Keratinocyte (primary cell): ENCODE measurements around the gene RHNO1. TPM values are rescaled to one million over a fixed set of nuclear protein-coding genes. Genes with fewer than 3 reads are reported as not detected.

Source experiments
- DNase-seq: peaks from one replicate; pipeline ENCODE4 v3.0.0-alpha.2; 2011; ENCODE audit warnings: low read depth, missing footprints, low spot score
- FAIRE-seq: peaks from 2 replicates; lab custom pipeline; 2011; peaks lifted over from hg19 to GRCh38; lab: Jason Lieb, UNC
- H2AFZ ChIP-seq: 2 replicates; pipeline ENCODE4 v1.6.0; 2012; ENCODE audit warnings: low read length, control low read depth, inconsistent platforms; ENCODE audit not compliant: control insufficient read depth
- H3K27ac ChIP-seq: 2 replicates; pipeline ENCODE4 v1.5.1; 2011; ENCODE audit warnings: low read length; ENCODE audit not compliant: control insufficient read depth, insufficient read depth
- H3K27me3 ChIP-seq: 3 replicates; pipeline ENCODE4 v1.6.0; 2011; ENCODE audit warnings: low read length; ENCODE audit not compliant: control insufficient read depth, insufficient read depth; ENCODE audit errors: extremely low read depth
- H3K36me3 ChIP-seq, 2 experiments: 2 replicates in 1 of 2; 3 replicates in 1 of 2; pipeline ENCODE4 v1.5.1; 2011; ENCODE audit warnings: low read length in 2 of 2, mild to moderate bottlenecking in 1 of 2; ENCODE audit not compliant: control insufficient read depth in 2 of 2, insufficient read depth in 2 of 2; ENCODE audit errors: extremely low read depth in 1 of 2
- H3K4me1 ChIP-seq: 3 replicates; pipeline ENCODE4 v1.5.1; 2011; ENCODE audit warnings: low read length; ENCODE audit not compliant: control insufficient read depth, insufficient read depth; ENCODE audit errors: extremely low read depth
- H3K4me2 ChIP-seq: 3 replicates; pipeline ENCODE4 v1.6.0; 2011; ENCODE audit warnings: low read depth, low read length; ENCODE audit not compliant: control insufficient read depth, insufficient read depth; ENCODE audit errors: extremely low read depth
- H3K4me3 ChIP-seq, 3 experiments: fragments of 200-600 bp in 1 of 3; sonication (generic) in 1 of 3; 2 replicates in 2 of 3; 3 replicates in 1 of 3; pipeline ENCODE4 v1.5.1; 2011 to 2016; ENCODE audit warnings: low read length in 3 of 3, mild to moderate bottlenecking in 3 of 3, control low read depth in 2 of 3, inconsistent platforms in 1 of 3, low read depth in 1 of 3, mixed read lengths in 1 of 3, mixed run types in 1 of 3, moderate library complexity in 1 of 3; ENCODE audit not compliant: control insufficient read depth in 2 of 3, insufficient read depth in 2 of 3; ENCODE audit errors: extremely low read depth in 1 of 3
- H3K79me2 ChIP-seq: 2 replicates; pipeline ENCODE4 v1.6.0; 2012; ENCODE audit warnings: low read length; ENCODE audit not compliant: control insufficient read depth, insufficient read depth
- H3K9ac ChIP-seq: 3 replicates; pipeline ENCODE4 v1.6.0; 2011; ENCODE audit warnings: low read length; ENCODE audit not compliant: control insufficient read depth, insufficient read depth; ENCODE audit errors: extremely low read depth
- H3K9me1 ChIP-seq: 3 replicates; pipeline ENCODE4 v1.6.0; 2011; ENCODE audit warnings: low read length; ENCODE audit not compliant: control insufficient read depth, insufficient read depth; ENCODE audit errors: extremely low read depth
- H3K9me3 ChIP-seq: 2 replicates; pipeline ENCODE4 v1.5.1; 2012; ENCODE audit warnings: low read depth, low read length; ENCODE audit not compliant: control insufficient read depth
- H4K20me1 ChIP-seq: 3 replicates; pipeline ENCODE4 v1.6.0; 2011; ENCODE audit warnings: low read length; ENCODE audit not compliant: control insufficient read depth, insufficient read depth; ENCODE audit errors: extremely low read depth
- CTCF ChIP-seq, 3 experiments: IDR thresholded peaks in 1 of 3; conservative IDR thresholded peaks in 1 of 3; optimal IDR thresholded peaks in 1 of 3; 2 replicates in 2 of 3; 3 replicates in 1 of 3; pipeline versions ENCODE3 to v1.5.1; 2011; ENCODE audit warnings: low read length in 3 of 3, mild to moderate bottlenecking in 3 of 3, moderate library complexity in 2 of 3, control low read depth in 1 of 3, inconsistent platforms in 1 of 3; ENCODE audit not compliant: insufficient read depth in 2 of 3; ENCODE audit errors: extremely low read depth in 1 of 3
- EZH2 ChIP-seq: IDR thresholded peaks from one replicate; pipeline ENCODE4 v1.6.1; 2012; ENCODE audit warnings: inconsistent platforms, mild to moderate bottlenecking, low read length, moderate library complexity
- dilution Hi-C: fragments of 300-500 bp; cut with MboI; formaldehyde crosslinking; loops from one replicate; pipeline ENCODE4 v1.7.0; 2020; ENCODE audit warnings: low sequenced_read_pairs; ENCODE audit not compliant: extremely low pct_ligation_motif_present
- polyA plus RNA-seq, 5 experiments: library from polyadenylated mRNA; depleted of rRNA in 3 of 5; stranded (reverse) in 3 of 5; stranded (forward) in 1 of 5; unstranded in 1 of 5; fragments of >200 nt; gene quantifications; 1 replicate in 1 of 5; 2 replicates in 3 of 5; 3 replicates in 1 of 5; pipeline versions ENCODE4 v1.2.1 to v1.2.3, GENCODE V29; 2011 to 2012; ENCODE audit warnings: missing spikeins in 2 of 5, low read depth in 1 of 5, low replicate concordance in 1 of 5

The RHNO1 gene
- polyA plus RNA-seq, 1 donor (not counting 4 experiments of a cell fraction or from before 2014, with no cell fraction given), result 25.6 TPM

GRCh38 chr12:2890388-2891239, 13.6 kb downstream of the RHNO1 start, which contains the start of gene TULP3:
TULP3 (plus strand) TSS chr12:2890891; CDS start chr12:2890948, 57 bp downstream.
- TF ChIP-seq CTCF (optimal IDR thresholded peaks at IDR 0.05 in 1 of 3, IDR thresholded peaks at IDR 0.05 in 1 of 3, conservative IDR thresholded peaks at IDR 0.05 in 1 of 3; ENCODE audit: extremely low read depth in 1 of 3, insufficient read depth in 2 of 3, low read length in 3 of 3), result peak in 1 of 3 experiments; percentile 10
- no peak for TF ChIP-seq EZH2
- Histone ChIP-seq H3K4me2 (peak within 1 kb of the TSS; percentile 78), H3K36me3 (peaks cover 2 to 4% of the 10 kb centered on the region in 2 experiments), H4K20me1 (no peaks in the 10 kb centered on the region), H2AFZ (peak within 1 kb of the TSS; percentile 97), H3K9ac (peak within 1 kb of the TSS; percentile 90), H3K9me3 (no peaks in the 10 kb centered on the region), H3K27ac (peak within 1 kb of the TSS; percentile 74), H3K9me1 (no peaks in the 10 kb centered on the region), H3K27me3 (no peaks in the 10 kb centered on the region), H3K79me2 (peaks cover 16% of the 10 kb centered on the region), H3K4me3 (peak within 1 kb of the TSS; percentile 72 to 92 (median 78)), H3K4me1 (peaks cover 17% of the 10 kb centered on the region)
- FAIRE-seq (peak; percentile 44), DNase-seq (peak; percentile 77)
- dilution Hi-C loops, result no loop called here

- peak overlapping the region; percentile 97 for H2AFZ ChIP-seq
- no peak for TF ChIP-seq CTCF (optimal IDR thresholded peaks at IDR 0.05 in 1 of 3, IDR thresholded peaks at IDR 0.05 in 1 of 3, conservative IDR thresholded peaks at IDR 0.05 in 1 of 3; ENCODE audit: extremely low read depth in 1 of 3, insufficient read depth in 2 of 3, low read length in 3 of 3)
- no peak for TF ChIP-seq EZH2
- FAIRE-seq, result peak; percentile 74
These were observed 14.4 kb downstream of the RHNO1 start for GRCh38 chr12:2891240-2892053.

More at GRCh38 chr12:2891240-2892053, 14.4 kb downstream of the RHNO1 start:
- DNase-seq, result no peak
- no peaks in the 10 kb centered on the region for H3K9me3 ChIP-seq
- H3K4me2 ChIP-seq, result peak overlapping the region; percentile 70
- no peaks in the 10 kb centered on the region for H4K20me1 ChIP-seq
- dilution Hi-C loops, result no loop called here
- H3K36me3 ChIP-seq, result peaks cover 0 to 4% of the 10 kb centered on the region in 2 experiments
- peak overlapping the region; percentile 74 for H3K27ac ChIP-seq
- peak overlapping the region; percentile 72 to 92 (median 78) for H3K4me3 ChIP-seq
- peaks cover 19% of the 10 kb centered on the region for H3K4me1 ChIP-seq
- H3K79me2 ChIP-seq, result peaks cover 21% of the 10 kb centered on the region
- no peaks in the 10 kb centered on the region for H3K27me3 ChIP-seq
- peak overlapping the region; percentile 90 for H3K9ac ChIP-seq
- H3K9me1 ChIP-seq, result no peaks in the 10 kb centered on the region
